AG08396 (cell line): ENCODE results near the gene SCP2.
A peak's percentile ranks its signal among the peaks of the same experiment; 100 is the strongest.

Experiments used
- DNase-seq: peaks from one replicate; pipeline ENCODE4 v3.0.0; 2012; ENCODE audit warnings: low spot score, mixed read lengths

The SCP2 gene

GRCh38 chr1:53043271-53043670, 116.2 kb downstream of the SCP2 start:
- DNase-seq: peak; percentile 70

GRCh38 chr1:53044926-53045325, 117.8 kb downstream of the SCP2 start:
- DNase-seq: no peak

GRCh38 chr1:53046930-53047329, 119.9 kb downstream of the SCP2 start:
- no peak for DNase-seq

- DNase-seq: no peak
Measured at GRCh38 chr1:53047737-53048736, 121.0 kb downstream of the SCP2 start.

- no peak for DNase-seq
Measured at GRCh38 chr1:53048960-53049573, 122.0 kb downstream of the SCP2 start.

- no peak for DNase-seq
Measured at GRCh38 chr1:53049574-53049967, 122.5 kb downstream of the SCP2 start.

- DNase-seq: no peak
Measured at GRCh38 chr1:53050310-53050709, 123.2 kb downstream of the SCP2 start.

- no peak for DNase-seq
Measured at GRCh38 chr1:53051676-53052075, 124.6 kb downstream of the SCP2 start.

GRCh38 chr1:53057127-53057526, 130.1 kb downstream of the SCP2 start:
- DNase-seq: no peak

GRCh38 chr1:53060579-53060978, 133.5 kb downstream of the SCP2 start:
- DNase-seq: peak; percentile 81

- DNase-seq: no peak
Measured at GRCh38 chr1:53061123-53061858, 134.2 kb downstream of the SCP2 start.

- peak; percentile 84 for DNase-seq
Measured at GRCh38 chr1:53061859-53062707, 135.0 kb downstream of the SCP2 start, which contains the start of gene PODN. TSS of gene PODN (plus strand) at chr1:53062213. CDS start at chr1:53069856, 7,643 bp downstream.

GRCh38 chr1:53062708-53063591, 135.9 kb downstream of the SCP2 start:
- peak; percentile 55 for DNase-seq

GRCh38 chr1:53063744-53064515, 136.9 kb downstream of the SCP2 start:
- DNase-seq: no peak

- no peak for DNase-seq
Measured at GRCh38 chr1:53065391-53065790, 138.3 kb downstream of the SCP2 start.

- no peak for DNase-seq
Measured at GRCh38 chr1:53066488-53066887, 139.4 kb downstream of the SCP2 start.

GRCh38 chr1:53066891-53067738, 140.0 kb downstream of the SCP2 start:
- no peak for DNase-seq

GRCh38 chr1:53067886-53068285, 140.8 kb downstream of the SCP2 start:
- DNase-seq: no peak
